Activated naive CD8-positive, alpha-beta T cell treated with anti-CD3 and anti-CD28 coated beads for 36 hours (primary cell): Measurements from ENCODE around the gene AUTS2. TPM values are rescaled to one million over a fixed set of nuclear protein-coding genes. Genes with fewer than 3 reads are reported as not detected.
A peak's percentile ranks its signal among the peaks of the same experiment; 100 is the strongest.
"Not testable (repeated sequence)": the region's sequence is repeated elsewhere in the genome, so short reads cannot be mapped to it uniquely, and the experiment has no call there.

Experiments used
- DNase-seq: peaks from one replicate; pipeline ENCODE4 v3.0.0; 2021
- H3K27ac Mint-ChIP-seq: one replicate; pipeline ENCODE4 v1.8.0; 2022; ENCODE audit warnings: mild to moderate bottlenecking, moderate library complexity, mixed read lengths
- H3K27me3 Mint-ChIP-seq: one replicate; pipeline ENCODE4 v1.8.0; 2022; ENCODE audit warnings: mild to moderate bottlenecking, mixed read lengths
- H3K36me3 Mint-ChIP-seq: one replicate; pipeline ENCODE4 v1.8.0; 2021; ENCODE audit warnings: mild to moderate bottlenecking, mixed read lengths
- H3K4me1 Mint-ChIP-seq: one replicate; pipeline ENCODE4 v1.8.0; 2021; ENCODE audit warnings: mixed read lengths
- H3K4me3 Mint-ChIP-seq: one replicate; pipeline ENCODE4 v1.8.0; 2022; ENCODE audit warnings: mild to moderate bottlenecking, moderate library complexity, mixed read lengths
- H3K9me3 Mint-ChIP-seq: one replicate; pipeline ENCODE4 v1.8.0; 2022; ENCODE audit warnings: mixed read lengths
- total RNA-seq, 2 experiments: library from RNA; stranded (reverse); gene quantifications; one replicate each; pipeline ENCODE4 v1.2.3, GENCODE V29; 2021

Gene AUTS2
- total RNA-seq, 2 experiments from 2014 or later, result 0.58 to 0.78 TPM

- H3K36me3 Mint-ChIP-seq, result no peaks in the 10 kb centered on the region
- H3K27me3 Mint-ChIP-seq, result peaks cover 32% of the 10 kb centered on the region
- H3K4me3 Mint-ChIP-seq, result no peak overlapping the region
- no peak for DNase-seq
- no peaks in the 10 kb centered on the region for H3K9me3 Mint-ChIP-seq
- no peaks in the 10 kb centered on the region for H3K4me1 Mint-ChIP-seq
- no peak overlapping the region for H3K27ac Mint-ChIP-seq
Observed at GRCh38 chr7:70807650-70808049, 1209.4 kb downstream of the AUTS2 start.

GRCh38 chr7:70808876-70809275 is 1210.6 kb downstream of the AUTS2 start:
- no peak for DNase-seq
- Mint-ChIP-seq H3K27me3 (peaks cover 32% of the 10 kb centered on the region), H3K4me3 (no peak overlapping the region), H3K4me1 (no peaks in the 10 kb centered on the region), H3K27ac (no peak overlapping the region), H3K9me3 (no peaks in the 10 kb centered on the region), H3K36me3 (no peaks in the 10 kb centered on the region)

GRCh38 chr7:70810558-70811139 is 1212.4 kb downstream of the AUTS2 start:
- no peak overlapping the region for H3K27ac Mint-ChIP-seq
- H3K27me3 Mint-ChIP-seq, result peaks cover 38% of the 10 kb centered on the region
- H3K4me1 Mint-ChIP-seq, result no peaks in the 10 kb centered on the region
- no peak for DNase-seq
- H3K36me3 Mint-ChIP-seq, result no peaks in the 10 kb centered on the region
- H3K4me3 Mint-ChIP-seq, result no peak overlapping the region
- no peaks in the 10 kb centered on the region for H3K9me3 Mint-ChIP-seq

- no peak overlapping the region for H3K27ac Mint-ChIP-seq
- H3K27me3 Mint-ChIP-seq, result peaks cover 34% of the 10 kb centered on the region
- DNase-seq, result no peak
- H3K4me3 Mint-ChIP-seq, result no peak overlapping the region
- no peaks in the 10 kb centered on the region for H3K36me3 Mint-ChIP-seq
- no peaks in the 10 kb centered on the region for H3K4me1 Mint-ChIP-seq
- H3K9me3 Mint-ChIP-seq, result peaks cover 1% of the 10 kb centered on the region
Observed at GRCh38 chr7:70812511-70812910, 1214.2 kb downstream of the AUTS2 start.

- H3K9me3 Mint-ChIP-seq, result peaks cover 15% of the 10 kb centered on the region
- H3K4me3 Mint-ChIP-seq, H3K27me3 Mint-ChIP-seq, H3K36me3 Mint-ChIP-seq, H3K27ac Mint-ChIP-seq, DNase-seq, H3K4me1 Mint-ChIP-seq: not testable (repeated sequence)
Observed at GRCh38 chr7:70822490-70822889, 1224.2 kb downstream of the AUTS2 start.

GRCh38 chr7:70829221-70830059 is 1231.2 kb downstream of the AUTS2 start:
- Mint-ChIP-seq H3K36me3 (no peaks in the 10 kb centered on the region), H3K9me3 (peaks cover 3% of the 10 kb centered on the region), H3K4me1 (peaks cover 9% of the 10 kb centered on the region), H3K4me3 (no peak overlapping the region), H3K27me3 (peaks cover 15% of the 10 kb centered on the region), H3K27ac (no peak overlapping the region)
- DNase-seq, result peak; percentile 55

GRCh38 chr7:70830060-70830395 is 1231.8 kb downstream of the AUTS2 start:
- DNase-seq, result no peak
- Mint-ChIP-seq H3K36me3 (no peaks in the 10 kb centered on the region), H3K9me3 (peaks cover 3% of the 10 kb centered on the region), H3K27ac (no peak overlapping the region), H3K27me3 (peaks cover 15% of the 10 kb centered on the region), H3K4me1 (peaks cover 9% of the 10 kb centered on the region), H3K4me3 (no peak overlapping the region)

- H3K27ac Mint-ChIP-seq, result no peak overlapping the region
- H3K36me3 Mint-ChIP-seq, result no peaks in the 10 kb centered on the region
- H3K4me3 Mint-ChIP-seq, result no peak overlapping the region
- peaks cover 15% of the 10 kb centered on the region for H3K27me3 Mint-ChIP-seq
- H3K9me3 Mint-ChIP-seq, result no peaks in the 10 kb centered on the region
- no peak for DNase-seq
- peaks cover 9% of the 10 kb centered on the region for H3K4me1 Mint-ChIP-seq
Observed at GRCh38 chr7:70830426-70830825, 1232.2 kb downstream of the AUTS2 start.

GRCh38 chr7:70833726-70834125 is 1235.5 kb downstream of the AUTS2 start:
- Mint-ChIP-seq H3K27me3 (peaks cover 20% of the 10 kb centered on the region), H3K27ac (no peak overlapping the region), H3K36me3 (no peaks in the 10 kb centered on the region), H3K4me3 (no peak overlapping the region), H3K4me1 (peaks cover 9% of the 10 kb centered on the region), H3K9me3 (no peaks in the 10 kb centered on the region)
- no peak for DNase-seq

- H3K27ac Mint-ChIP-seq, result no peak overlapping the region
- H3K9me3 Mint-ChIP-seq, result no peaks in the 10 kb centered on the region
Observed at GRCh38 chr7:70834424-70834823, 1236.1 kb downstream of the AUTS2 start.

GRCh38 chr7:70835658-70836057 is 1237.4 kb downstream of the AUTS2 start:
- Mint-ChIP-seq H3K4me1 (no peaks in the 10 kb centered on the region), H3K27me3 (peaks cover 5% of the 10 kb centered on the region), H3K9me3 (no peaks in the 10 kb centered on the region), H3K36me3 (no peaks in the 10 kb centered on the region), H3K27ac (no peak overlapping the region), H3K4me3 (no peak overlapping the region)
- no peak for DNase-seq

More at GRCh38 chr7:70834424-70834823, 1236.1 kb downstream of the AUTS2 start:
- Mint-ChIP-seq H3K4me3 (no peak overlapping the region), H3K27me3 (peaks cover 14% of the 10 kb centered on the region), H3K36me3 (no peaks in the 10 kb centered on the region), H3K4me1 (peaks cover 6% of the 10 kb centered on the region)
- no peak for DNase-seq

- Mint-ChIP-seq H3K4me1 (no peaks in the 10 kb centered on the region), H3K9me3 (no peaks in the 10 kb centered on the region), H3K36me3 (no peaks in the 10 kb centered on the region), H3K4me3 (no peak overlapping the region), H3K27ac (no peak overlapping the region), H3K27me3 (peaks cover 5% of the 10 kb centered on the region)
- DNase-seq, result no peak
Observed at GRCh38 chr7:70836279-70836678, 1238.0 kb downstream of the AUTS2 start.

GRCh38 chr7:70836946-70837345 is 1238.7 kb downstream of the AUTS2 start:
- H3K27ac Mint-ChIP-seq, result no peak overlapping the region
- H3K9me3 Mint-ChIP-seq, result peaks cover under 1% of the 10 kb centered on the region

GRCh38 chr7:70837589-70837988 is 1239.3 kb downstream of the AUTS2 start:
- no peaks in the 10 kb centered on the region for H3K4me1 Mint-ChIP-seq
- no peak overlapping the region for H3K27ac Mint-ChIP-seq
- H3K36me3 Mint-ChIP-seq, result no peaks in the 10 kb centered on the region
- no peak overlapping the region for H3K4me3 Mint-ChIP-seq
- peaks cover 5% of the 10 kb centered on the region for H3K27me3 Mint-ChIP-seq
- DNase-seq, result no peak
- H3K9me3 Mint-ChIP-seq, result peaks cover 5% of the 10 kb centered on the region

More at GRCh38 chr7:70836946-70837345, 1238.7 kb downstream of the AUTS2 start:
- Mint-ChIP-seq H3K27me3 (peaks cover 5% of the 10 kb centered on the region), H3K36me3 (no peaks in the 10 kb centered on the region), H3K4me1 (no peaks in the 10 kb centered on the region), H3K4me3 (no peak overlapping the region)
- DNase-seq, result no peak

GRCh38 chr7:70838292-70838907 is 1240.1 kb downstream of the AUTS2 start:
- Mint-ChIP-seq H3K27ac (no peak overlapping the region), H3K36me3 (no peaks in the 10 kb centered on the region), H3K9me3 (peaks cover 10% of the 10 kb centered on the region), H3K4me1 (no peaks in the 10 kb centered on the region), H3K4me3 (no peak overlapping the region), H3K27me3 (peaks cover 5% of the 10 kb centered on the region)
- no peak for DNase-seq
